HG02678 (cell line): Measurements from ENCODE around the gene RELL1.

Experiments
- ATAC-seq: cut with Tn5 transposase; IDR thresholded peaks from one replicate; pipeline ENCODE4 v1.9.1; 2021; ENCODE audit warnings: mild to moderate bottlenecking, moderate library complexity; ENCODE audit not compliant: unreplicated experiment

Gene RELL1

DNA sequence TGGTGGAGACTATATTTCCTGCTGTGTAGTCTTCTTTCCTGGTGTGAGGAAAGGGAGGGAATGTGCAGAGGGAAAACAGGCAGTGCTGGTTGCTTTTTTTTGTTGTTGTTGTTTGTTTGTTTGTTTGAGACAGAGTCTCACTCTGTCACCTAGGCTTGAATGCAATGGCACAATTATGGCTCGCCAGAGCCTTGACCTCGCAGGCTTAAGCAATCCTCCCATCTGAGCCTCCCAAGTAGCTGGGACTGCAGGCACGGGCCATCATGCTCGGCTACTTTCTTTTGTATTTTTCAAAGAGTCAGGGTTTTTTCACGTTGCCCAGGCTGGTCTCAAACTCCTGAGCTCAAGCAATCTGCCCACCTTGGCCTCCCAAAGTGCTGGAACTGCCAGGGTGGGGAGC lies 82.5 kb downstream of the RELL1 start:
- no peak for ATAC-seq

DNA sequence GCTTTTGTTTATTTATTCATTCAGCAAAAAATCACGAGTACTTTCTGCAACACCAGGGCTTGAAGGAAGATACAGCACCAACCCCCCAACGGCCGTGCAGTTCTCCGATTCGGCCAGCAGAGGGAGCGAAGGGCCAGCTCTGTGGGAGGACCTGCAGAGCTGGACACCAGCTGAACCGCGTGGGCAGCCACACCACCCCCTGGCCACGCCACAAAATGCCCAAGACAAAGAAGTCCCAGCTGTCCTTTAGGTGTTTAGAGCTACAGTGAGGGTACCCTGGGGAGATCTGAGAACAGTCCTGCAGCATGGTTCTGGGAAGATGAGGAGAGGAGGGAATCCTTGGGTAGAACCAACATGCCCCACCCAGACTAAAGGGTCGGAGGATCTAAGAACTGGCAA lies 83.1 kb downstream of the RELL1 start:
- peak; percentile 88 for ATAC-seq

DNA sequence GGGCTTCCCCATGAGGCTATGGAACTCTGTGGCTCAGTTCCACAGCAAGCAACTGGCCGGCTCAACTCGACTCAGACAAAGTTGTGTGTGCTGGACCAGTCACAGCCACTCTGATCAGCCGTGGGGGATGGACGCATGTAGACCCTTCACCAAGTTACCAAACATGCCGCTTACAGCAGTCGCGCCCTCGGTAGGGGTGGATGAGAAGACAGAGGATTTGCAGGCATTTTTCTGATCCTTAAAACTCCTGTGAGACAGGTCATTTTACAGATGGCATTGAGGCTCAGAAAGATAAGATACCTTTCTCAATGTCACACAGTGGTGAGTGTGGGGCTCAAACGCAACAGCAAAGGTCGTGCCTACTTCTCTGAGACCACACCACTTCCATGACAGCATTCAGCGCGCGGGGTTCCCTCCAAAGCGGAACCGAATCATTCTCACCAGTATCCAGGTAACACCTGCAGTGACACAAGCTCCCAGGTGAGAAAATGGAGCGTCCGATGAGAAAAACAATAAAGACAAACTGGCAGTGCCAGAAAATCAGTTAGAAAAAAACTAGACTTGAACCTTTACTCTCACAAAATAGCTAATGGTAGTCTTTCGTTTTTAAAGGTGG lies 83.6 kb downstream of the RELL1 start:
- ATAC-seq = no peak

DNA sequence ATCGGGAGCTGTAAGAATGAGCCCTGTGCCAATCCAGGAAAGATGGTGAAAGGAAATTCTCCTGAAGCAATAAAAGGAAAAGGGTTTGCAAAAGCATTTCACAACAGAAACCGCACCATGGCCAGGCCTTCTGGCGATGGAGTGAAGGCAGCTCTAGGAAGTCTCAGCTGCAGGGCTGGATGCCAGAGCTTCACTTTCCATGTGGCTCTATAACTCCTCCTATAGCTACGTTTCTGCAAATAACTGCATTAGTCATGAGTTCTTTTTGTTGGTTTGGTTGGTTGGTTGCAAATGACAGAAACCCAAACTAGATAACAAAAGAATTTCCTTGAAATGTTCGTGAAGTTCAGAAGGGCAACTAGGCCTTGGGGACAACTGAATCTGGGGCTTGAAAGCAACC lies 84.6 kb downstream of the RELL1 start:
- ATAC-seq = no peak

DNA sequence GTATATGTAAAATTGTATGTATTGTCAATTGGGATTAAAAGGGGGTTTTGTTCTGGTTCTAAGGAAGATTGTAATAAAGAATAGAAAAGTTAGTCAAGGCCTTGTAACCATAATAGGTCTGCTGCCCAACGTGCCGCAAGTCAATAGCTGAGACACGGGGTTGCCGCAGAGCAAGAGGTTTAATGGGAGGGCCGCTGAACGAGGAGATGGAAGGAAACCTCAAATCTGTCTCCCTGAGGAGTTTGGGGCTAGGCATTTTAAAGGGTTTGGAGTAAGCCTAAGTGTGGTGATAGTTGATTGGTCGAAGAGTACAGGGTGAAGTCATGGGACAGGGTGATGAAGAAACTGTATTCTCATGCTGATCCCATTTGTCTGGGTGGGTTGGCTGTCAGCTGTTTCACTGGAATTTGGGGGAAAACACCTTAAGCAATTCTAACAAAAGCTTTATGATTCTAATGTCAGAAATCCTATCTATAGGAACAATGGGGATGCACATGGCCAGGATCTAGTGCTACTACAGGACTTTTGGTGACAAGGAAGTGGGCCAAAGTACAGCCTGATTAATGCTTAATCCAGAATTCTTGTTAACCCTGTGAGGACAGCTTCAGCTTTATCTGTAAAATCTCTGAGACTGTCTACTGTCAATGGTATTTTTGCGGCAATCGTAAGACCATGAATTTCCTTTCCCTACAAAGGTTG lies 86.9 kb downstream of the RELL1 start:
- no peak for ATAC-seq

DNA sequence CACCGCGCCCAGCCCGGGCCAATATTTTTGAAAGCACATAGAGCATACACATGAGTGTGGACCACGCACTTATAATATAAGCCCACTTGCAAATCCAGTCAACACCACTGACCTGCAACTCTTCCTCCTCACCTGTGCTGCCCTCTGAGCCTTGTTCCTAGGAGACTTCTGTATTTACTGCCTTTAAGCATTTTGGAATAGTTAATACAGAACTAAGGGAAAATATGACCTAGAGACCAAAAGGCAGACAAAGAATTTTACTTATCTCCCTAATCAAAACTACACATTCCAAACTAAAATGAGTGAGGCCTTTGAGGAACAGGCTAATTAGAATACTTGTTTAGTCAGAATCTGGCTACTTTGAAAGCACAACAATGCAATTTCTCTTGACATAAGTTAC lies 89.1 kb downstream of the RELL1 start:
- no peak for ATAC-seq

DNA sequence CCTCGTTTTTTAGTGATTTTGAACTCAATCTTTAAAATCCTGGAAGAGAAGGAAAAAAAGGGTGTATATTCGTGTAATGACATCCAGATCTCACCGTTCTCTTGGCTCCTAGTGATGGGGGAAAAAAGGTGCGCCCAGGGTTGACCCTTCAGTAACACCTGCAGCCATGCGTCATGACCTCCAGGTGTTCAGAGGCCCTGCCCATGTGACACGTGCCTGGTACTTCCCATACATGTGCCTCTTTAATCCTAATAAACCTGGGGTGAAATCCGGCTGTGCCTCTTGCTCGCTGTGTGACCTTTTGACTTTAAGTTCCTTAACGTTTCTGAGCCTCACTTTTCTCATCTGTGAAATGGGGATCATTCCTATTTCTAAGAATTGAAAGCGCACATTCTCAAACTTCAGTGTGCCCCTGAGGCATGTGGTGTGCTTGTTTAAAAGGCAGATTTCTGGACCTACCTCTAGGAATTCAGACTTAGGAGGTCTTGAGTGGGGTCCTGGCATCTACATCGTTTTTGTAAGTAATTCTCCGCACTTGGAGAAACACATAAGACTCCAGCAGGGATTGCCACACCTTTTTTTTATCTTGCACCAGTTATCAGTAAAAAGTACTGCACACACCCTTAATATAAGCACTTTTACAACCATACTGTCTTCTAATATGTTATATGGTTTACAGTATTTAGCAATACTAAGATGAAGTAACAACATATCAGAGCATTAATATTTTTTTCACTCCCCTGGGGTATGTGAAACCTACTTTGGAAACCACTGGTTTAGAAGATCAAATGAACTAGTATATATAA lies 90.1 kb downstream of the RELL1 start:
- no peak for ATAC-seq

DNA sequence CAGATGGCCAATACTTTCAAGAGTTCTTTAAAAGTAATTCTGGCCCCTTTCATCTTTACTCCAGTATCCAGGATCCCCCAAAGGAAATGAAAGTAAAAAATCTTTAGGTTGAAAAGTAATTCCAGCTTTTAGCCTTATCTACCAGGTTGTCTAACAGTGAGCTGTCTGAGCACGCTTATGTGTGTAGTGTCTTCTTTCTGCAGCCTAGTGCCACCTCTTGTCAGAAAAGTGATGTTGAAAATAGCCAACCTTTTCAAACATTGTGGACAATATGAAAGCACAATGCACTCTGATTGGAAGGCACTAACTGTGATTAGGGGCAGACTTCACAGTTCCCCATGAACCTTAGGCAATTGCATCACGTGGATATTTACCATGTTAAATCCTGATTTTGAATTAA lies 92.1 kb downstream of the RELL1 start:
- ATAC-seq = no peak

DNA sequence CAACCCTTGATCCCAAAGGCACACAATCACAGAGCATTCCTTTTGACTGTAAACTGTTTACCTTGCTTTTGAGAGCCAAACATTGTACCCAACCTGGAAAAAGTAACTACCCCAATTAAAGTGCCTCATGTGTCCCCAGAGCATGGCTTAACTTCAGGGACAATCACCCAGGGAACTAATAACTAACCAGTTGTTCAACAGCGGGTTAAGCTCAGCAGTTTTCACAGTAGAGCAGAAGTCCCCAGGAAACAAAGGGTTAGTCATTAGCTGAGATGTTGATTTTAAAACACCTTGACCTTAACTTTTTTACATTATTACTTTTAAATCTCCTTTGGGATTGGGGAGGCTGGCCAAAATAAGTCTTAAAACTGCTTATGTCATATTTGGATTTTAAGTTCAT lies 94.8 kb downstream of the RELL1 start:
- no peak for ATAC-seq

DNA sequence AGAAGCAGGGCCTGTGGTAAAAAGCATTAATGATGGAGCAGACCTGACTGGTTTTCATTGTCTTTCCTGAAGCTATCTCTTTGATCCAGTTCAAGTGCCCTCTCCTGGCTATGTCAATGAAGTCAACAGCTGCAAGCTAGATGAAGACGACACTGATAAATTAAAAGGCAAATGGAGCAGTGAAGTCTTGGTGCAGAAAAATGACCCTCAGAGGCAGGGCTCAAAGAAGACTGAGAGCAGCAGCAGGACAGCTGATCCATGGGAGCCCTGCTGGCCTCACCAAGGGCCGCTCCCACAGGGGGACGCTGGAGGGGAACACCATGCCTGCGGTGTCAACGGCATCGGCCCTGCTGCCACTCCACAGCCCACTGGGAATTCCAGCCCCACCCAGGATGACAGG lies 96.2 kb downstream of the RELL1 start:
- ATAC-seq = no peak

DNA sequence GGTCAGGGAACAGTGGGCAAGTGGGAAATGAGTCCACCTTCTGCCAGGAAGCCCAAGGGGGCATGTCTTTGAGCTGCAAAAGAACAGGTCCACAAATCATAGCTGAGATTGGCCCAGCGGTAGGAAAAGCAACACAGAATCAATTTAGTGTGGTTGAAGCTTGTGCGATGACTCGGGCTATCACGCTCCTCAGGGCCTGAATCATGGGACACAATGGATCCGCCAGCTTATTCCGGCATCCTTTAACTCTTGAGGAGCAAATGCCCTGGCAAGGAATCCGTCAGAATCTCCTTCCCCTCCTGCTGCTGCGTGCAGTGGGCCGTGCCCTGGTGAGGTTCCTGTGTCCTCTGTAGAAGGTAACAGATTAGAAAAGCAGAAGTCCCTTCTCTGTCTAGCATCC lies 98.0 kb downstream of the RELL1 start:
- no peak for ATAC-seq

DNA sequence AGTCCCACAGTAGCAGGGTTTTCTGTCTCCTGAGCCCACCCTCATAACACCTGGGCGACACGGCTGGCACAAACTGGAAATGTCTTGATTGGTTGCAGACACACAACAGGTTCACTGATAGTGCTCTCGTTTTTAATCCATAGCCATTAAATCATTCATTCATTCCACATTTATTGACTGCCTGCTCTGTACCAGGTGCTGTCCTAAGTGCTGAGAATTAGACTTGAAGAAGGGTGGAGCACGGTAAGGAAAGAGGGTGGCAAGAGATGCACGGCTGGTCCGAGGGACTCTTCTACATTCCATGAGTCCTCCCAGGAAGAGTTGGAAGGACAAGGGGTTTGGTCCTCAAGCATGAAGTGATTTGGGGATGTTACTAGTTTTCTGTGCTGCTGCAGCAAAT lies 100.0 kb downstream of the RELL1 start:
- no peak for ATAC-seq

DNA sequence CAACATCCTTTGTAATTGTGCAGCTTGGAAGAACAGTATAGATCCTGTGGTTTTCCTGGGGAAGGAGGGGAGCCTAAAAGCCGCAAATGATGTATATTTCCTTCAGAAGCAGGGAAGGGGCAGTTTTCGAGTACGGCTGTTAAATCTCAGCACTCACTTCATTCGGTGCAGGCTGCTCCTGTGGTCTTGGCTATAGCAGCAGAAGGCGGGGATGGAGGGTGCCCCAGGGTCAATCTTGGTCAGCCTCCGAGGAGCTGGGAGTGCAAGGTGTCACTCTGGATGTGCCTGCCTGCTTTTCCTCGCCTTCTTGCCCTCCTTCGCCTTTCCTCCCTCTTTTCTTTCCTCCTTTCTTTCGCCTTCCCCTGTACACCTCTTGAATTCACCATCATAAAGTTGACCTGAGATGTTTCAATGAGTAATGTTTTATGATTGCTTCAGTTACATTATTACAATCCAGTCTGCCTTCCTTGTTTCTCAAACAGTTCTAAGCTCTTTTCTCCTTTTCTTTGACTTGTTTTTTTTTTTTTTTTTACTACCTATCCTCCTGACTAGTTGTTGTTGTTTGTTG lies 101.6 kb downstream of the RELL1 start:
- ATAC-seq = no peak

DNA sequence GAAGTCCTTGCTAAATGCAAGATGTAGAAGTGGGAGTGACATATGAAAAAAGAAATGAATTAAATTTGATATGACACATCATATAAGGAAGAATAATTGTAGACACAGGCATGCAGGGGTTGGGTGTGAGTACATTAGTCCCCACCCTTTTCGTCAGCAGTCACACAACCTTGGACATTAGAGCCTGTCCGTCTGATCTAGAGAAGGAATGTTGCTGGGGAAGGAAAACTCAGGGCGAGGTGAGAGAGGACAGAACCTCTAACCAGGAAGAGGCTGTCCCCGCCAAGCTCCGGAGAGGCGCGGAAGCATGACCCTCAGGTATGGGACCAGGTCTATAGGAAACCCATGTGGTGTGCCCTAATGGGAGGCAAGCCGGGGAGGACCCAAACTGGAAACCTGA lies 102.1 kb downstream of the RELL1 start:
- no peak for ATAC-seq

DNA sequence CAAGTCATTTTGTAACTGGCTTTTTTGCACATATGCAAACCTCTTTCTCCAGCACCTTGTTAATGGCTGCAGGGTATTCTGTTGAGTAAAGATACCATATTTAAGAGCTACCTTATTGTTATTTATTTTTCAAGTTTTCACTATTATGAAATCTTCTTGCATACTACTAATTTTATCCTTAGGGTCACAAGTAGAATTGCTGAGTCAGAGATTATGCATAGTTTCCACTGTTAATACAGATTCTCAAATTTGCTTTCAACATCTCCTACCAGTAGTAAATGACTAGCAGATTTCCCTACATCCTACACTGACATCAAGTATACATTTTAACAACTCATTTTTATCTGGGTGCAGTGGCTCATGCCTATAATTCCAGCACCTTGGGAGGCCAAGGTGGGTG lies 112.6 kb downstream of the RELL1 start:
- ATAC-seq = no peak

DNA sequence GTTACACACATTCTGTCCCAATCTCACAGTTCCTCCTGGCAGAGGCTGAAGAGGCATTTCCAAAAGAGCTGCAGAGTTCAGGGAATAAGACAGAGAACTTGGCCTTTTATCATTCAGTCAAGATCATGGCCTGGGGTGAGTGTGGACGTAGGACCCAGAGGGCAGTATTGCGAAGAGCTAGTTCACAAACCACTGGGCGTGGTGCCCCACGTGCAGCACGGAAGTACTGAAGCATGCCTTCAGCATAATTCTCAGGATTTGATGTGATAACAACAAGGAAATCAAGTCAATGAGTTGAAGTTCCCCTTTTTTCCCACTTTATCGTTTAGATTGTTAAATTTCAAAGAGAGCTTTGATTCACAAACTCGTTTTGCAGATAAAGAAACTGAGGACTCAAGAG lies 117.7 kb downstream of the RELL1 start:
- no peak for ATAC-seq

DNA sequence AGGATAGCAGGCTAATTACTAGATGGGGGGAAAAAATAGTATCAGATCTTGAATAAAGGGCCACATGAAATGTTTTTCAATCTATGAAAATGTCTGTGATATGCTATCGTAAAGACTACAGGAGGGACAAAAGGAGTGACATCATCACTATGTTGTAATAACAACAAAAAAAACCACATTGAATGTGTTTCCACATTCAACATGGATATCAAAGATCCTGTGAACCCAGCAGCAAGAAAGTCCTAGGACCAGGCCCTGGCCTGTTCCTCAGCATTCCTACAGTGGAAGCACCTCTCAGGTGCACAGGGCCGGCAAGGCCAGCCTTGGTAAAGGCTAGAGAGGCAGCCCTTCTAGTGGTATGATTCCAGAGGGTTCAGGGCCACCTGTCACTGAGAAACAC lies 118.3 kb downstream of the RELL1 start:
- ATAC-seq = no peak

DNA sequence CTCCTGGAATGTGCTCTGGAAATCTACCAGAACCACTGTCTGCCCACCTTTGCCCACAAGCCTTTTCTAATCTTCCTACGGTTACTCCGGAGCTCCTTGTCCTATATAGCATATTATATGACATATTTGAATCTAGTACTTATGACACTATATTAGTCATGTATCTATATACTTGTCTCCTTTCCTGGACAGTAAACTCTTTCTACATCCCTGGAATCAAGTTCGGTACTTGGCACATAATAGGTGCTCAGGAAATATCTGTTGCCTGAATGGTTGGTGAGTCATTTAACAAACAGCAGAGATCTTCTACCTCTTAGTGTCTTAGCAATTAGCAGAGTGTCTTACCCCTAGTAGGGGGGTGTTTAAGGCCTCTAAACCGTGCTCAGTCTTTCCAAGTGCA lies 123.6 kb downstream of the RELL1 start:
- no peak for ATAC-seq

DNA sequence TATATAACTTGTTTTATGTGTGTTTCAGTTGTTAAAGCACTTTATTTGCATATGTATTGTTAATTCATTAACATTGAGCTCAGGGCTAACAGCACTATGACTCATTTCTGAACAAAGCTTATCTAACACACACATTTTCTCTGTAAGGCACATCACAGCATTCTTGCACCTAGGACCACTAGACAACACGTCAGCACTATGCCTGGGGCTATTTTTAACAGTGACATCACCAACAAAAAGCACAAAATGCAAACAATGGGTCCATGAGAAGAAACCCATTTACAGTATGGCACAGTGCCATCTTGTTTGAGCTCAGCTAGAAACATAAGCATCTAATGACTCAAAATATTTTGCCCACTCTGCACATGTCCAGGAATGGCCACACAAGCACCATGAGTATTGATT lies 124.4 kb downstream of the RELL1 start:
- peak; percentile 89 for ATAC-seq

DNA sequence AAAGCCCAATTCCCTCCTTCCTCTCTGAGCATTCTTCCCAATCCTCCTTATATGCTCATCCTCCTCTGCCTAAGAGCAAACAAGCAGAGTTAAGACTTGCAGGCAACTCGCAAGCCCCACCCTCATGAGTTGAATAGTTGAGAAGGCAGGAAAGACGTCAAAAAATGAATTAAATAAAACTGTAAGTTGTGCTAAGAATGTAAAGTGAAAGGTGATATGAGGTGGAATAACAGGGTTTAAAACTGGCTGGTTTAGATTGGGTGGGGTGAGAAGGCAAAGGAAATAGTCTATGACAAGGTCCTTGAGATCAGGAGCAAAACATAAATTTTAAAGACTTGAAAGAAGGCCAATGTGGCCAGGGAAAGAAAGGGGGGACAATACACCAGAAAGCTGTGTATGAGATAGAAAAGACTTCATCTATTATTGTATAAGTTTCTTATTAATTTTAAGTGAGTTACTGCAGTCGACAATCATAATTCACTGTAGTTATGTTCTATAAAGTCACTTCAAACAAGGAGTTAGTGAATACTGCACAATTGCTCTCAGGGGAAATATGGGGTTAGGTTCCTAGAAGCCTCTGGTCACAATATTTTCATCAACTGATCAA lies 124.9 kb downstream of the RELL1 start:
- no peak for ATAC-seq
